GM12864 (cell line): ENCODE data around the gene MAP3K2.

Source experiments
- DNase-seq: peaks from one replicate; pipeline ENCODE4 v3.0.0-alpha.2; 2011; ENCODE audit warnings: low read depth
- H3K4me3 ChIP-seq: 2 replicates; pipeline ENCODE4 v1.5.1; 2011; ENCODE audit warnings: mild to moderate bottlenecking, low read depth, low read length, control low read depth
- CTCF ChIP-seq: IDR thresholded peaks from 2 replicates; pipeline ENCODE4 v1.5.1; 2011; ENCODE audit warnings: low read depth, mild to moderate bottlenecking, moderate library complexity, low read length, control low read depth, inconsistent platforms; ENCODE audit errors: missing control alignments

MAP3K2 gene

GRCh38 chr2:127320586-127321275 lies 67.0 kb downstream of the MAP3K2 start:
- TF ChIP-seq CTCF, result no peak
- no peak overlapping the region for H3K4me3 ChIP-seq
- DNase-seq, result no peak

GRCh38 chr2:127320067-127320466 lies 67.7 kb downstream of the MAP3K2 start:
- DNase-seq, result no peak

DNA sequence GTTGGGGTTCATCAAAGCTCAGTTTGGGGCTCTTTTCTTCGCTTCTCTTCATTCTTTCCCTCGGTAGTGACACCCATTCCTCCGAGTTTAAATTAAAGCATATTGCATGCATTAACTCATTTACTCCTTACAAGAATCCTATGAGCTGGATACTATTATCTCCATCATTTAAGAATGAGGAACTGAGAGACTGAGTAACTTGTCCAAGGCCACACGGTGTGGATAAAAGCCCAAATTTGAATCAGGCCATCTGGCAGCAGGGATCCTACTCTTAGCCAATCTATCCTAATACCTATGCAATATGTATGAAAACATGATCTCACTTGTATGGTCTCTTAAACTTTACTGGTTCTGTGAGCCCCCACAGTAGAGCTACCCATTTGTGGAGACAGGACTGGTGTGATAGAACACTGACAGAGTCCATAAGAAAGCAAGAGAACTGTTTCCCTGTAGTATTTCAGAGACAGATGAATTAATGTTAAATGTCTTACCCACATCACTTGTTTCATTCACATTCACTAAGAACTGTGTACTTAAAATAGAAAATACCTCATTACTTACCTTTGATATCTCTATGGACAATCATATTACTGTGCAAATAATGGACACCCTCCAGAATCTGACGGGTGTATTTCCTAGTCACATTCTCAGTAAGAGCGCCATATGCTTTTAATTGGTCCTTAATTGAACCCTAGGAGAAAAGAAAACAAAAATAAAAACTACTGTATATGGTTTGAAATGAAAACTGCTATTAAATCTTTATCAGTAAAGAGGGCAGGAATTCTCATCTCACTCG lies 73.4 kb downstream of the MAP3K2 start:
- TF ChIP-seq CTCF, result no peak
- no peak overlapping the region for H3K4me3 ChIP-seq
- no peak for DNase-seq

More at GRCh38 chr2:127320067-127320466, 67.7 kb downstream of the MAP3K2 start:
- no peak for TF ChIP-seq CTCF
- H3K4me3 ChIP-seq, result no peak overlapping the region

DNA sequence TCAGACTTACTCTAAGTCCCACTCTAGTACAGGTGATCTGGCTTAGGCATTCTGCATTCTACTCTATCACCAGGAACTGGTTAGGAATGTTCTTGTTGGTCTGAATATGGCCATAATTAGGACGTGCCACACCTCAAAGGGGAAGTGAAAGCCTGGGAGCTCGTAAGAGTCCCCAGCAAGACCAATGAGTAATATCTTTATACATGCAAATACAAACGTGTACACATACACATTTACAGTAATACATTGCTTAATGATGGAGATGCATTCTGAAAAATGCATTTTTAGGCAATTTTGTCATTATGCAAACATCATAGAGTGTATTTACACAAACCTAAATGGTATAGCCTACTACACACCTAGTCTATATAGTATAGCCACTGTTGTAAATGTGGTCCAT lies 74.4 kb downstream of the MAP3K2 start:
- no peak overlapping the region for H3K4me3 ChIP-seq
- DNase-seq, result peak; percentile 53
- no peak for TF ChIP-seq CTCF

- DNase-seq, result no peak
- H3K4me3 ChIP-seq, result no peak overlapping the region
- TF ChIP-seq CTCF, result no peak
These were observed 76.8 kb downstream of the MAP3K2 start for GRCh38 chr2:127310980-127311379.

DNA sequence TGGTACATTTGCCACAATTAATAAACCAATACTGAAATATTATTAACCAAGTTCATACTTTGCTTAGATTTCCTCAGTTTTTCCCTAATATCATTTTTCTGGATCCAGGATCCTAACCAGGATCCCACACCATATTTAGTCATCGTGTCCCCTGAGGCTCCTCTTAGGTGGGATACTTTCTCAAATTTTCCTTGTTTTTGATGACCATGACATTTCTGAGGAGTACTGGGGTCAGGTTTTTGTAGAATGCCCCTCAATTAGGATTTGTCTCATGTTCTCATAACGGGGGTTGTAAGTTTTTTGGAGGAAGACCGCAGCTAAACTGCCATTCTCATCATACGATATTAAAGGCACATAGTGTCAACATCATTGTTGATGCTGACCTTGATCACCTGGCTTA lies 78.3 kb downstream of the MAP3K2 start:
- TF ChIP-seq CTCF, result no peak
- no peak for DNase-seq

DNA sequence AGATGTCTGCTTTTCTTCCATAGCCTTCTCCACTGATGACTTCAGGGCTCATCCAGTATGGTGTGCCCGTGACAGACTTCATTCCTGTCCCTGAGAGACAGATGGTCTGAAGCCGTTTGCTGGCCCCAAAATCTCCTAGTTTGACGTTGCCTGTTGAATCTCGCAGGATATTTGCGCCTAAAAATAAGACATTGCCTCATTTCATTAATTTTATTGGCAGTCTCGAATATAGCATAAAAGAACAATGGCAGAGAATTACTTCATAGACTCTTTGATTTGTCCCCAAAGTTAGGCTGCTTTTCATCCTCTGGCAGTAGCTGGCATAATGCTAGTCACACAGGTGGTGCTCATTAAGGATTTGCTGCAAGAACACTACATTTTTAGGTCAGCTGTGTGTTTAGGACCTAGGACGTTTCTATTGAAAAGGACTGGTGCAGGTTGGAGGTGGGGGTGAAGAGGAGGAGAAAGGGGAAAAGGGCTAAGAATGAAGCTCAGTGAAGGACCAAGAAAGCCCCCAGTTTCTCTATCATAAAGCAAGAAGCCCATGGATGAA lies 79.1 kb downstream of the MAP3K2 start:
- TF ChIP-seq CTCF, result no peak
- DNase-seq, result no peak
- no peak overlapping the region for H3K4me3 ChIP-seq

More for the DNA sequence above, 78.3 kb downstream of the MAP3K2 start:
- no peak overlapping the region for H3K4me3 ChIP-seq
